IMR-90 (cell line): Measurements from ENCODE around the gene KIAA0319L. TPM values are rescaled to one million over a fixed set of nuclear protein-coding genes. Genes with fewer than 3 reads are reported as not detected.

ENCODE experiments used
- ATAC-seq: fragments of 200-7000 bp; cut with Tn5 transposase; 2 replicates; pipeline ENCODE4 v1.9.1; 2020; ENCODE audit warnings: low read depth, mild to moderate bottlenecking, moderate library complexity
- BruUV-seq: library from RNA; stranded (reverse); fragments of 400-500 nt; replicated peaks from 2 replicates; lab custom pipeline; 2021; lab: Mats Ljungman, UMichigan
- CTCF ChIA-PET: fragments of 300-600 bp; formaldehyde crosslinking; extraction: SDS; loops from one replicate; lab custom pipeline; 2021; ENCODE audit warnings: antibody characterized with exemption; lab: Yijun Ruan, JAX
- POLR2A ChIA-PET: fragments of 300-600 bp; sonication (Branson Sonifier 250); formaldehyde crosslinking; loops from one replicate; lab custom pipeline; 2022; ENCODE audit warnings: antibody characterized with exemption; ENCODE audit not compliant: unreplicated experiment; lab: Charles Lee
- DNase-seq: peaks from one replicate; pipeline ENCODE4 v3.0.0; 2013
- H2AFZ ChIP-seq: replicated peaks from 2 replicates; pipeline ENCODE3; 2013; ENCODE audit warnings: low read length, mild to moderate bottlenecking; ENCODE audit not compliant: poor library complexity
- H2AK5ac ChIP-seq: 2 replicates; pipeline ENCODE4 v1.6.1; 2013; ENCODE audit warnings: low read depth, low read length, inconsistent platforms
- H2AK9ac ChIP-seq: replicated peaks from 2 replicates; pipeline ENCODE3; 2013; ENCODE audit warnings: mild to moderate bottlenecking, low read depth, low read length, moderate library complexity; ENCODE audit not compliant: poor library complexity
- H2BK120ac ChIP-seq: 2 replicates; pipeline ENCODE4 v1.6.1; 2013; ENCODE audit warnings: low read depth, low read length, inconsistent platforms
- H2BK15ac ChIP-seq: 3 replicates; pipeline ENCODE4 v1.6.1; 2013; ENCODE audit warnings: low read depth, low read length, inconsistent platforms
- H2BK20ac ChIP-seq: 2 replicates; pipeline ENCODE4 v1.6.1; 2013; ENCODE audit warnings: low read depth, mild to moderate bottlenecking, inconsistent platforms, low read length, moderate library complexity
- H2BK5ac ChIP-seq: 2 replicates; pipeline ENCODE4 v1.6.1; 2013; ENCODE audit warnings: mild to moderate bottlenecking, low read depth, low read length, inconsistent platforms; ENCODE audit not compliant: poor library complexity, severe bottlenecking
- H3K14ac ChIP-seq: replicated peaks from 2 replicates; pipeline ENCODE4 v1.6.1; 2013; ENCODE audit warnings: low read depth, low read length, inconsistent platforms
- H3K18ac ChIP-seq: 2 replicates; pipeline ENCODE4 v1.6.1; 2013; ENCODE audit warnings: low read depth, low read length, control low read depth
- H3K23ac ChIP-seq: 2 replicates; pipeline ENCODE4 v1.6.1; 2013; ENCODE audit warnings: low read depth, low read length, inconsistent platforms
- H3K27ac ChIP-seq: 2 replicates; pipeline ENCODE4 v1.5.1; 2013; ENCODE audit warnings: mild to moderate bottlenecking, control low read depth, low read length; ENCODE audit not compliant: insufficient read depth
- H3K27me3 ChIP-seq: 2 replicates; pipeline ENCODE4 v1.6.1; 2013; ENCODE audit warnings: low read length; ENCODE audit not compliant: control insufficient read depth, insufficient read depth
- H3K36me3 ChIP-seq: 2 replicates; pipeline ENCODE4 v1.6.1; 2013; ENCODE audit warnings: low read length, mixed read lengths; ENCODE audit not compliant: control insufficient read depth, insufficient read depth
- H3K4ac ChIP-seq: 2 replicates; pipeline ENCODE4 v1.6.1; 2013; ENCODE audit warnings: low read depth, low read length, inconsistent platforms
- H3K4me1 ChIP-seq: 2 replicates; pipeline ENCODE4 v1.6.1; 2013; ENCODE audit warnings: low read length, mixed read lengths; ENCODE audit not compliant: control insufficient read depth, insufficient read depth
- H3K4me2 ChIP-seq: 2 replicates; pipeline ENCODE4 v1.6.1; 2013; ENCODE audit warnings: low read depth, mild to moderate bottlenecking, control low read depth, low read length, moderate library complexity
- H3K4me3 ChIP-seq: 2 replicates; pipeline ENCODE4 v1.5.1; 2013; ENCODE audit warnings: low read depth, mild to moderate bottlenecking, control low read depth, low read length, moderate library complexity; ENCODE audit not compliant: insufficient read depth
- H3K56ac ChIP-seq: 2 replicates; pipeline ENCODE4 v1.6.1; 2013; ENCODE audit warnings: low read length, inconsistent platforms; ENCODE audit not compliant: insufficient read depth; ENCODE audit errors: extremely low read depth
- H3K79me1 ChIP-seq, 2 experiments: 2 replicates each; pipeline ENCODE4 v1.6.1; 2013; ENCODE audit warnings: low read length in 2 of 2, inconsistent platforms in 1 of 2, low read depth in 1 of 2
- H3K9ac ChIP-seq: 2 replicates; pipeline ENCODE4 v1.6.1; 2013; ENCODE audit warnings: low read depth, low read length, control low read depth
- H3K9me1 ChIP-seq: 2 replicates; pipeline ENCODE4 v1.6.1; 2013; ENCODE audit warnings: low read length, inconsistent platforms; ENCODE audit not compliant: insufficient read depth
- H3K9me3 ChIP-seq: 2 replicates; pipeline ENCODE4 v1.6.1; 2013; ENCODE audit warnings: low read length; ENCODE audit not compliant: control insufficient read depth, insufficient read depth
- H4K20me1 ChIP-seq: 2 replicates; pipeline ENCODE4 v1.6.1; 2013; ENCODE audit warnings: low read length, inconsistent platforms; ENCODE audit not compliant: insufficient read depth
- H4K5ac ChIP-seq: 2 replicates; pipeline ENCODE4 v1.6.1; 2013; ENCODE audit warnings: mild to moderate bottlenecking, low read depth, low read length, control low read depth
- H4K8ac ChIP-seq, 2 experiments: 2 replicates each; pipeline ENCODE4 v1.6.1; 2013; ENCODE audit warnings: low read depth in 2 of 2, low read length in 2 of 2, control low read depth in 1 of 2, inconsistent platforms in 1 of 2
- H4K91ac ChIP-seq: 2 replicates; pipeline ENCODE4 v1.6.1; 2013; ENCODE audit warnings: low read depth, low read length, inconsistent platforms; ENCODE audit not compliant: insufficient read depth
- BHLHE40 ChIP-seq: fragments of 150-350 bp; IDR thresholded peaks from 2 replicates; pipeline ENCODE4 v1.6.1; 2016; ENCODE audit warnings: mild to moderate bottlenecking, low read depth, low read length
- CEBPB ChIP-seq: IDR thresholded peaks from 2 replicates; pipeline ENCODE4 v1.6.1; 2012; ENCODE audit warnings: low read depth, low read length, improper control_type of control experiment
- CHD1 ChIP-seq: IDR thresholded peaks from 2 replicates; pipeline ENCODE4 v1.6.1; 2012; ENCODE audit warnings: low read depth, low read length, improper control_type of control experiment
- FOS ChIP-seq: fragments of 150-350 bp; IDR thresholded peaks from 2 replicates; pipeline ENCODE4 v1.6.1; 2016; ENCODE audit warnings: low read depth, low read length
- MAFK ChIP-seq: IDR thresholded peaks from 2 replicates; pipeline ENCODE4 v1.6.1; 2012; ENCODE audit warnings: low read depth, low read length, improper control_type of control experiment
- MAZ ChIP-seq: IDR thresholded peaks from 2 replicates; pipeline ENCODE4 v1.6.1; 2012; ENCODE audit warnings: low read depth, mild to moderate bottlenecking, low read length, improper control_type of control experiment, moderate library complexity, borderline replicate concordance
- MXI1 ChIP-seq: IDR thresholded peaks from 2 replicates; pipeline ENCODE4 v1.6.1; 2012; ENCODE audit warnings: low read depth, mild to moderate bottlenecking, low read length, moderate library complexity, borderline replicate concordance
- NFE2L2 ChIP-seq: fragments of 150-350 bp; IDR thresholded peaks from 2 replicates; pipeline ENCODE4 v1.6.1; 2016; ENCODE audit warnings: low read depth, mild to moderate bottlenecking, low read length
- POLR2A ChIP-seq: IDR thresholded peaks from 2 replicates; pipeline ENCODE4 v1.6.1; 2012; ENCODE audit warnings: mild to moderate bottlenecking, low read depth, low read length
- RAD21 ChIP-seq: IDR thresholded peaks from 2 replicates; pipeline ENCODE4 v1.6.1; 2012; ENCODE audit warnings: low read length, improper control_type of control experiment
- RCOR1 ChIP-seq: IDR thresholded peaks from 2 replicates; pipeline ENCODE4 v1.6.1; 2012; ENCODE audit warnings: mild to moderate bottlenecking, low read length, improper control_type of control experiment; ENCODE audit not compliant: insufficient replicate concordance
- RFX5 ChIP-seq: IDR thresholded peaks from 2 replicates; pipeline ENCODE4 v1.8.0; 2012; ENCODE audit warnings: low read depth, mild to moderate bottlenecking, low read length, moderate library complexity
- SMC3 ChIP-seq: fragments of 150-350 bp; IDR thresholded peaks from 2 replicates; pipeline ENCODE4 v1.6.1; 2016; ENCODE audit warnings: low read depth, mild to moderate bottlenecking, antibody characterized with exemption, low read length, moderate library complexity
- WGBS, 2 experiments: methylation state at CpG; one replicate each; pipeline versions ENCODE4 v1.1.5 to v1.1.7; 2013; ENCODE audit warnings: missing lambda C conversion rate in 2 of 2; ENCODE audit not compliant: insufficient read length in 1 of 2; ENCODE audit errors: extremely low coverage in 2 of 2; 5-methylcytosine and 5-hydroxymethylcytosine counted together
- dilution Hi-C: fragments of 300-500 bp; cut with HindIII; formaldehyde crosslinking; loops from one replicate; pipeline ENCODE4 v1.14.3; 2018; ENCODE audit warnings: low sequenced_read_pairs; ENCODE audit not compliant: unreplicated experiment
- in situ Hi-C: fragments of 300-500 bp; cut with MboI; formaldehyde crosslinking; loops from 3 replicates; pipeline ENCODE4 v1.14.3; 2019; ENCODE audit warnings: low sequenced_read_pairs, inconsistent platforms, mixed read lengths
- intact Hi-C: fragments of 100-400 bp; cut with micrococcal nuclease; formaldehyde crosslinking; loops from 2 replicates; pipeline ENCODE4 v1.10.0; 2022
- polyA plus RNA-seq, 3 experiments: library from polyadenylated mRNA; depleted of rRNA; stranded (reverse); fragments of >200 nt; gene quantifications; 2 replicates each; pipeline ENCODE4 v1.2.3, GENCODE V29; 2012; ENCODE audit warnings: low replicate concordance in 1 of 3
- total RNA-seq: library from RNA; depleted of rRNA; stranded (reverse); fragments of >200 nt; gene quantifications from 2 replicates; pipeline ENCODE4 v1.2.3, GENCODE V29; 2012
- TF ChIP-seq, protein P1 (sequence below): fragments of 150-350 bp; IDR thresholded peaks from 2 replicates; pipeline ENCODE4 v1.6.1; 2017; ENCODE audit warnings: mild to moderate bottlenecking, antibody characterized with exemption, low read length, low read depth
- TF ChIP-seq, protein P2 (sequence below): fragments of 150-350 bp; IDR thresholded peaks from 2 replicates; pipeline ENCODE4 v1.6.1; 2016; ENCODE audit warnings: low read depth, mild to moderate bottlenecking, low read length, moderate library complexity, borderline replicate concordance
- TF ChIP-seq, protein P3 (sequence below): conservative IDR thresholded peaks from 2 replicates; pipeline ENCODE4 v1.5.1; 2012; ENCODE audit warnings: mild to moderate bottlenecking, low read depth, low read length, improper control_type of control experiment

Gene KIAA0319L
- total and polyA plus RNA-seq, 2 of the 4 experiments (the other 2 are of a cell fraction), result 38.0 to 49.8 TPM

DNA sequence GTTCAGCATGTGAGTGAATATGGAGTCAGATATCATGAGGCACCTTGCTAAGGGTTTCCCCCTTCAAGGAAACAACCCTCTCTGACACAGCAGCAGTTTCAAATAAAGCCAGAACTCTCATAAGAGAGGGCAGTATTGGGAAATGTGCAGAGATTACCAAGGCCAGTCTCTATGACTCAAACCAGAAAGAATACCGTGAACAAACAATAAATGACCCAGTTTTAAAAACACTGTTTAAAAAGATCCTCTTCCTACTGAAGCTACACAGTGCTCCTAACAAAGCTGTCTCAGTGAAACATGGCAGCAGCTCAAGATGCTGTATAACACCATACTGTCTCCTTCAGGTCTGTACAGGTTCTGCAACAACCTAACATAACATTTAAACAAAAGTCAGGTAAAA lies 102.6 kb downstream of the KIAA0319L start:
- CTCF ChIA-PET, result interaction anchor here (1.8 kb wide), 1 partner anchor 15 kb away, joined by 4 read pairs; no protein-coding TSS in a partner anchor

More for the DNA sequence above, 102.6 kb downstream of the KIAA0319L start:
- H3K9me3 ChIP-seq, result no peaks in the 10 kb centered on the region
- in situ Hi-C loops, result loop anchor here (5.0 kb wide), 2 partner anchors 108 to 263 kb away; partner anchors contain the start of gene C1orf216
- TF ChIP-seq, protein P1, sequence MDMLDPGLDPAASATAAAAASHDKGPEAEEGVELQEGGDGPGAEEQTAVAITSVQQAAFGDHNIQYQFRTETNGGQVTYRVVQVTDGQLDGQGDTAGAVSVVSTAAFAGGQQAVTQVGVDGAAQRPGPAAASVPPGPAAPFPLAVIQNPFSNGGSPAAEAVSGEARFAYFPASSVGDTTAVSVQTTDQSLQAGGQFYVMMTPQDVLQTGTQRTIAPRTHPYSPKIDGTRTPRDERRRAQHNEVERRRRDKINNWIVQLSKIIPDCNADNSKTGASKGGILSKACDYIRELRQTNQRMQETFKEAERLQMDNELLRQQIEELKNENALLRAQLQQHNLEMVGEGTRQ, result no peak
- TF ChIP-seq NFE2L2 (no peak), POLR2A (no peak), BHLHE40 (0 out of 2 replicates have a peak, but pooled peaks have one; percentile 39), RAD21 (peak; percentile 46), CHD1 (no peak), MAFK (no peak), CEBPB (peak; percentile 94), RCOR1 (no peak), MAZ (no peak), FOS (peak; percentile 59; the same call in 1 of the 2 replicates), SMC3 (no peak; the same call in 1 of the 2 replicates), MXI1 (no peak), RFX5 (peak; percentile 11; the same call in 1 of the 2 replicates)
- TF ChIP-seq, protein P2, sequence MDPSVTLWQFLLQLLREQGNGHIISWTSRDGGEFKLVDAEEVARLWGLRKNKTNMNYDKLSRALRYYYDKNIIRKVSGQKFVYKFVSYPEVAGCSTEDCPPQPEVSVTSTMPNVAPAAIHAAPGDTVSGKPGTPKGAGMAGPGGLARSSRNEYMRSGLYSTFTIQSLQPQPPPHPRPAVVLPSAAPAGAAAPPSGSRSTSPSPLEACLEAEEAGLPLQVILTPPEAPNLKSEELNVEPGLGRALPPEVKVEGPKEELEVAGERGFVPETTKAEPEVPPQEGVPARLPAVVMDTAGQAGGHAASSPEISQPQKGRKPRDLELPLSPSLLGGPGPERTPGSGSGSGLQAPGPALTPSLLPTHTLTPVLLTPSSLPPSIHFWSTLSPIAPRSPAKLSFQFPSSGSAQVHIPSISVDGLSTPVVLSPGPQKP, result no peak
- TF ChIP-seq, protein P3, sequence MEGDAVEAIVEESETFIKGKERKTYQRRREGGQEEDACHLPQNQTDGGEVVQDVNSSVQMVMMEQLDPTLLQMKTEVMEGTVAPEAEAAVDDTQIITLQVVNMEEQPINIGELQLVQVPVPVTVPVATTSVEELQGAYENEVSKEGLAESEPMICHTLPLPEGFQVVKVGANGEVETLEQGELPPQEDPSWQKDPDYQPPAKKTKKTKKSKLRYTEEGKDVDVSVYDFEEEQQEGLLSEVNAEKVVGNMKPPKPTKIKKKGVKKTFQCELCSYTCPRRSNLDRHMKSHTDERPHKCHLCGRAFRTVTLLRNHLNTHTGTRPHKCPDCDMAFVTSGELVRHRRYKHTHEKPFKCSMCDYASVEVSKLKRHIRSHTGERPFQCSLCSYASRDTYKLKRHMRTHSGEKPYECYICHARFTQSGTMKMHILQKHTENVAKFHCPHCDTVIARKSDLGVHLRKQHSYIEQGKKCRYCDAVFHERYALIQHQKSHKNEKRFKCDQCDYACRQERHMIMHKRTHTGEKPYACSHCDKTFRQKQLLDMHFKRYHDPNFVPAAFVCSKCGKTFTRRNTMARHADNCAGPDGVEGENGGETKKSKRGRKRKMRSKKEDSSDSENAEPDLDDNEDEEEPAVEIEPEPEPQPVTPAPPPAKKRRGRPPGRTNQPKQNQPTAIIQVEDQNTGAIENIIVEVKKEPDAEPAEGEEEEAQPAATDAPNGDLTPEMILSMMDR, result peak; percentile 50
- H4K5ac ChIP-seq, result no peak overlapping the region
- H3K4me1 ChIP-seq, result peaks cover 17% of the 10 kb centered on the region
- no peak overlapping the region for H3K14ac ChIP-seq
- H2BK20ac ChIP-seq, result no peak overlapping the region
- H3K18ac ChIP-seq, result no peak overlapping the region
- H3K56ac ChIP-seq, result no peak overlapping the region
- ATAC-seq (peak; percentile 78), DNase-seq (peak; percentile 94)
- H2BK5ac ChIP-seq, result peak overlapping the region; percentile 28
- no peak overlapping the region for H3K9ac ChIP-seq
- no peaks in the 10 kb centered on the region for H3K27me3 ChIP-seq
- no peak overlapping the region for H4K91ac ChIP-seq
- no peak overlapping the region for H3K4ac ChIP-seq
- H3K9me1 ChIP-seq, result peaks cover 10% of the 10 kb centered on the region
- intact Hi-C loops, result loop anchor here (2.0 to 5.0 kb wide), 2 partner anchors 84 to 183 kb away; no protein-coding TSS in a partner anchor
- no peak overlapping the region for H3K4me3 ChIP-seq
- H3K36me3 ChIP-seq, result peaks cover 10% of the 10 kb centered on the region; the same call in 1 of the 2 replicates
- 0 out of 4 replicates have a peak overlapping the region, but pooled peaks of 1 of the 2 experiments have one; percentile 12 for H4K8ac ChIP-seq
- H2AK5ac ChIP-seq, result no peak overlapping the region
- POLR2A ChIA-PET, result no interaction called here
- H3K23ac ChIP-seq, result no peak overlapping the region
- H2AK9ac ChIP-seq, result no peak overlapping the region
- peaks cover 5 to 13% of the 10 kb centered on the region in 2 experiments; a peak in 2 of 4 replicates for H3K79me1 ChIP-seq
- no peak overlapping the region for H3K27ac ChIP-seq
- H4K20me1 ChIP-seq, result peaks cover 1% of the 10 kb centered on the region; the same call in 1 of the 2 replicates
- dilution Hi-C loops, result no loop called here
- no CpG with 5 or more reads among the region's 1 CpG for WGBS, 2 experiments
- no peak overlapping the region for H2BK120ac ChIP-seq
- H2BK15ac ChIP-seq, result no peak overlapping the region
- no TSS peak for BruUV-seq
- H3K4me2 ChIP-seq, result no peak overlapping the region
- H2AFZ ChIP-seq, result no peak overlapping the region
